Measurements from ENCODE around the gene RAP2C. TPM values are rescaled to one million over a fixed set of nuclear protein-coding genes. Genes with fewer than 3 reads are reported as not detected.
A peak's percentile ranks its signal among the peaks of the same experiment; 100 is the strongest.

Gene RAP2C
- total RNA-seq, 3 donors from 2014 or later, result 31.0 to 34.1 (median 31.6) TPM

DNA sequence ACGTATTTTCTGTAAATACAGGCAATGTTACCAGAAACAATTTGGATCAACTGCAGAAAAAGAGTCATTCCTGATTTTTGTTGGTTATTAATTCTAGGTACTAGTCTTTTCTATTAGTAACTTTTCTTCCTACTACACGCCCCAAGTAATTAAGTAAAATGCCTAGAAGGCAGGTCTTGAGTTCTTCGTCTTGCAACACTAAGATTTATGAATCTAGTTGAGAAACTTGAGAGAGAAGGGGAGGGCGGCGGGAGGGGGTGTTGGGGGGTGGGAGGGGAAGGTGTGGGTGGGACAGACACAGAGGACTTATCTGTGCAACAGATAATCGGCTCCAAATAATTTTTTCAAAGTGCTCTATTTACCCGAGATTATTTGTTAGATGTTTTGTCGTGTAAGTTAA, 3.0 kb downstream of the RAP2C start:
- DNase-seq (no peak), ATAC-seq (no peak)
- Mint-ChIP-seq H3K36me3 (ENCODE audit: insufficient read depth) (peaks cover 11% of the 10 kb centered on the region), H3K27me3 (ENCODE audit: low read depth) (no peaks in the 10 kb centered on the region), H3K4me1 (ENCODE audit: low read depth) (peaks cover 42% of the 10 kb centered on the region), H3K4me3 (peak overlapping the region; percentile 90), H3K9me3 (no peaks in the 10 kb centered on the region)

DNA sequence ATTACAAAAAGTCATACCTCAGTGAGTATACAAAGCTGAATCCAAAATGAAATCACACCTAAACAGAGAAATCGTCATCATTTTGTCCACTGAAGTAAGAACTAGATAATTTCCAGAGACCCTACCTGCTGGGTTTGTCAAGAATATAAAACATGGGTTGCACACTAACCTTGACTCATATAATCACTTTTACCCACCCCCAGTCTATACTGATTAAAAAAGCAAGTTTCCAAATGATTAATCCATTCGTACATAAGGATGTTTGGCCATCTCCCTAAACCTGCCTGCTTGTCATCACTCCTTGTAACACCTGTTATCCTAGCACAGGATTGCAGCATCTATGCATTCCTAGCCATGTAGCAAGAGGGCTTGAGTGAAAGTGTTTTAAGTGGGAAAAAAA, 4.7 kb downstream of the RAP2C start:
- H3K9me3 Mint-ChIP-seq, result no peaks in the 10 kb centered on the region
- peaks cover 11% of the 10 kb centered on the region for H3K36me3 Mint-ChIP-seq (ENCODE audit: insufficient read depth)
- DNase-seq (no peak), ATAC-seq (peak; percentile 15)
- H3K27me3 Mint-ChIP-seq (ENCODE audit: low read depth), result no peaks in the 10 kb centered on the region
- peaks cover 54% of the 10 kb centered on the region for H3K4me1 Mint-ChIP-seq (ENCODE audit: low read depth)
- H3K4me3 Mint-ChIP-seq, result peak overlapping the region; percentile 73

DNA sequence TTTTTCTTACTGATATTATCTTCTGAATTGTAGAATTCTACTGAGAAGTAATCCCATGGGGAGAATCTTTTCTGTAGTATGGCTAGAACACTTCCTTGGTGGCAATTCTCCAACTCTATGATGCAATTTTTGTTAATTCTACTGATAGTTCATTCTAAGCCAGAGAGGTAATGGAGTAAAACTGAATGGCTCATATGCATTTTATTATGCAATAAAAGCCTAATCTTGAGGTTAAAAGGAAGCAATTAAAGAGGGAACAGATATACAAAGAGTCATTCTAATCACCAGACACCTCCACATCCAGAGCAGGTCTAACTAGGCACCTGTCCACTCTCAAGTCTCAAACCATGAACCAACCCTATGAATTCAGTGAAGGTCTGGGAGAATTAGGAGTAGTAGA, 9.7 kb downstream of the RAP2C start:
- no peak for ATAC-seq
- H3K4me3 Mint-ChIP-seq, result no peak overlapping the region
- no peaks in the 10 kb centered on the region for H3K27me3 Mint-ChIP-seq (ENCODE audit: low read depth)
- H3K4me1 Mint-ChIP-seq (ENCODE audit: low read depth), result peaks cover 57% of the 10 kb centered on the region
- no peak for DNase-seq
- H3K9me3 Mint-ChIP-seq, result no peaks in the 10 kb centered on the region
- peaks cover 14% of the 10 kb centered on the region for H3K36me3 Mint-ChIP-seq (ENCODE audit: insufficient read depth)

DNA sequence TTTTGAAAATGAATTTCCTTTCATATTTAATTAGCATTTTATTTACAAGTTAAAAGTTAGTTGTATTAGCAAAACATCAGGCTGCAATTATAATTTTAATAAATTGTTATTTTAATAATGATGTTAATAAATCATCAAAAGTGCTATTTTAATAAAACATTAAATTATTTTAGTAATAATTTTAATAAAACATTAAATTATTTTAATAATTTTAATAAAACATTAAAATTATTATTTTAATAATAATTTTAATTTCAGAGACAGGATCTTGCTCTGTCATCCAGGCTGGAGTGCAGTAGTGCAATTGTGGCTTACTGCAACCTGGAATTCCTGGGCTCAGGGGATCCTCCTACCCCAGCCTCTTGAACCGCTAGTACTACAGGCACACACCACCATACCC, 10.8 kb downstream of the RAP2C start:
- no peaks in the 10 kb centered on the region for H3K9me3 Mint-ChIP-seq
- peaks cover 8% of the 10 kb centered on the region for H3K36me3 Mint-ChIP-seq (ENCODE audit: insufficient read depth)
- H3K4me1 Mint-ChIP-seq (ENCODE audit: low read depth), result peaks cover 49% of the 10 kb centered on the region
- H3K27me3 Mint-ChIP-seq (ENCODE audit: low read depth), result no peaks in the 10 kb centered on the region
- ATAC-seq, result no peak
- DNase-seq, result no peak
- no peak overlapping the region for H3K4me3 Mint-ChIP-seq

DNA sequence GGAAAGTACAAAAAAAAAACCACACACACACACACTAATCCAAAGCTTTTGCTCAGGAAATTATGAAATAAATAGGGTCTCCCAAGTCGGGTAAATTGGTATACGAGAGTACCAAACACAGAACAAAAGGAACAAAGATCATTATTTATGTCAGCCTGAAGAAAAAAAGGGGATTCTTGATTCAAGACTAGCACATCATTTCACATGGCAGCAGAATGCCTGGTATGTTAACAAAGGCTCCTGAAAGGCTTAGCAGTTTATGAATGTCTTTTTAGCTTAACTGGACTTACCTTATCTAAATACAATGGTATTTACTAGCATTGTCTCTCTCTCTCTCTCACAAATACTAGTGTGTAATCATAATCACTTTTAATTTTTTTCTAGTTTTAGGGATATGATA, 11.3 kb downstream of the RAP2C start:
- H3K36me3 Mint-ChIP-seq (ENCODE audit: insufficient read depth), result peaks cover 8% of the 10 kb centered on the region
- H3K4me3 Mint-ChIP-seq, result no peak overlapping the region
- no peaks in the 10 kb centered on the region for H3K9me3 Mint-ChIP-seq
- peaks cover 47% of the 10 kb centered on the region for H3K4me1 Mint-ChIP-seq (ENCODE audit: low read depth)
- no peak for ATAC-seq
- H3K27me3 Mint-ChIP-seq (ENCODE audit: low read depth), result no peaks in the 10 kb centered on the region
- no peak for DNase-seq

DNA sequence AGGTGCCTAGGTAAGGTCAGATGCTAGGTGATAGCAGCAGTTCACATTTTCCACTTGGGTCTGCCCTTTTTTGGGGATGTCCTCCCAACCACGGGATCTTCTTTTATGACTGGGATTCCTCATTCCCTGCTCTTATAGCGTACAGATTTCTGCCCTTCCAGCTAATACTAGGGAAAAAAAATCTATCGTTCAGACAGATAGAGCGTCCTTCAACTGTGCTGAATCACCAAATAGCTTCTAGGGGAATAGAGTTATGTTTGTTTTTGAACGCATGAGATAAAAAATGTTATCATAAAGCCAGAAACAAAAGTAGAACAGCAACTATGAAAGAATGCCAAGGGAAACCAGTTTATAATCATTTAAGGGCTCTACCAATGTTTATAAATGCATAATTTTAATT, 13.0 kb downstream of the RAP2C start:
- no peaks in the 10 kb centered on the region for H3K27me3 Mint-ChIP-seq (ENCODE audit: low read depth)
- peaks cover 3% of the 10 kb centered on the region for H3K36me3 Mint-ChIP-seq (ENCODE audit: insufficient read depth)
- H3K9me3 Mint-ChIP-seq, result no peaks in the 10 kb centered on the region
- DNase-seq, result no peak
- no peak for ATAC-seq
- peaks cover 33% of the 10 kb centered on the region for H3K4me1 Mint-ChIP-seq (ENCODE audit: low read depth)
- no peak overlapping the region for H3K4me3 Mint-ChIP-seq

DNA sequence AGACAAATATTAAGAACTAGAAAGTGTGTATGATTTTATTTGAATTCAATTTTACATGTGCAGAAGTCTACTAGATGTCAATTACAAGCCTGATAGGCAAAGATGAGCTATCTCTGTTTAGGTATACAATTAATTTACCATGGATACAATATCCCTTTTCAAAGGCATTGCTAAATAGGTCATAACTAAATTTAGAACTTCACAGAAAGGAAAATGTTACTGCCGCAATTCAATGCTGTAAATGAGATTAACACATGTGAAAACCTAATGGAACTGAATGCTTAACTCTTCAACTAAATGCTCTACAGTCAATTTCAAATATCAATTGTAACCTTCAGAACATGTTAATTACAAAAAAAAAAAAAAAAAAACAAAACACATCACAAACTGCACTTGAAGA, 14.6 kb downstream of the RAP2C start:
- Mint-ChIP-seq H3K4me3 (no peak overlapping the region), H3K27me3 (ENCODE audit: low read depth) (no peaks in the 10 kb centered on the region), H3K9me3 (no peaks in the 10 kb centered on the region), H3K4me1 (ENCODE audit: low read depth) (peaks cover 20% of the 10 kb centered on the region), H3K36me3 (ENCODE audit: insufficient read depth) (peaks cover 3% of the 10 kb centered on the region)
- ATAC-seq (no peak), DNase-seq (no peak)

DNA sequence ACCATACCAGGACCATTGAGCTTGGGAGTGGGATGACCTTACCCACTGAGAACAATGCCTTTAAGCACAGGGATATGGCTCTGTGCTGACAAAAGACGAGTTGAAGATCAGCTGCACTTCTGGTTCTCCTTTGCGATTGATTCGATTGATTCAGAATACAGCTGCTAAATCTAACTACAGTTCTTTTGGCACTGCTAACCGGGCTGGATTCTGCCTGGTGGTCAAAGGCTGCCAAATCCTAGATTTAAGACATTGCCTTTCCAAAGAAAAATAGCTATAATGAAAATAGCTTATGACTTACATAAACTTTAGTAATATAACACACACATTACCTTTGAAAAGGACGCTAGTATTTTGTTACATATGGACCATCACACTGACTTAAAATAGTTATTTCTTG, 18.3 kb downstream of the RAP2C start:
- H3K4me3 Mint-ChIP-seq, result no peak overlapping the region
- ATAC-seq (no peak), DNase-seq (no peak)
- H3K36me3 Mint-ChIP-seq (ENCODE audit: insufficient read depth), result no peaks in the 10 kb centered on the region
- peaks cover 2% of the 10 kb centered on the region for H3K4me1 Mint-ChIP-seq (ENCODE audit: low read depth)
- no peaks in the 10 kb centered on the region for H3K27me3 Mint-ChIP-seq (ENCODE audit: low read depth)
- H3K9me3 Mint-ChIP-seq, result no peaks in the 10 kb centered on the region

DNA sequence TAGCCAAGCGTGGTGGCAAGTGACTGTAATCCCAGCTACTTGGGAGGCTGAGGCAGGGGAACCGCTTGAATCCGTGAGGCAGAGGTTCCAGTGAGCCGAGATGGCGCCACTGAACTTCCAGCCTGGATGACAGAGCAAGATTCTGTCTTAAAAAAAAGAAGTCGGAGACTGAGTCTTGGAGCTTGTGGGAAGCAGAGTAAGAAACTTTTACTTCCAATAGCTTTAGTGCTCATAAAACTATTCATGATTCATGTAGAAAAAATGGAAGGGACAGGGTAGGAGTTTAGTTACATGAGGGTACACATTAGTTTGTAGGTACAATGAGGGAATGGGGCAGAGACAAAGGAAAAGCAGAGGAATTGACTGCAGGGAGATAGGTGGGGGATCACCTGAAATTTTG, 19.3 kb downstream of the RAP2C start:
- Mint-ChIP-seq H3K4me3 (no peak overlapping the region), H3K9me3 (no peaks in the 10 kb centered on the region), H3K4me1 (ENCODE audit: low read depth) (no peaks in the 10 kb centered on the region), H3K27me3 (ENCODE audit: low read depth) (no peaks in the 10 kb centered on the region), H3K36me3 (ENCODE audit: insufficient read depth) (no peaks in the 10 kb centered on the region)
- DNase-seq, result no peak
- no peak for ATAC-seq

DNA sequence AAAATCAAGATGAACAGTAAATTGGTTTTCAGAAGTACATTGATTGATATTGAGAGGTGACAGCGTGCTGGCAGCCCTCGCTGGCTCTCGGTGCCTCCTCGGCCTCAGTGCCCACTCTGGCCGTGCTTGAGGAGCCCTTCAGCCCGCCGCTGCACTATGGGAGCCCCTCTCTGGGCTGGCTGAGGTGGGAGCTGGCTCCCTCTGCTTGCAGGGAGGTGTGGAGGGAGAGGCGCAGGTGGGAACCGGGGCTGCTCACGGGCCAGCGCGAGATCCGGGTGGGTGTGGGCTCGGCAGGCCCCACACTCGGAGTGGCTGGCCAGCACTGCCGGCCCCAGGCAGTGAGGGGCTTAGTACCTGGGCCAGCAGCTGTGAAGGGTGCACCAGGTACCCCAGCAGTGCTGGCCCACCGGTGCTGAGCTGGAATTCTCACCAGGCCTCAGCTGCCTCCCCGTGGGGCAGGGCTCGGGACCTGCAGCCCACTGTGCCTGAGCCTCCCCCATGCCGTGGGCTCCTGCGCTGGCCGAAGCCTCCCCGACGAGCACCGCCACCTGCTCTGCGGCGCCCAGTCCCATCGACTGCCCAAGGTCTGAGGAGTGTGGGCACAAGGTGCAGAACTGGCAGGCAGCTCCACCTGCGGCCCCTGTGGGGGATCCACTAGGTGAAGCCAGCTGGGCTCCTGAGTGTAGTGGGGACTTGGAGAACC, 25.2 kb downstream of the RAP2C start:
- Mint-ChIP-seq H3K36me3 (ENCODE audit: insufficient read depth) (no peaks in the 10 kb centered on the region), H3K4me3 (no peak overlapping the region), H3K4me1 (ENCODE audit: low read depth) (no peaks in the 10 kb centered on the region), H3K9me3 (no peaks in the 10 kb centered on the region), H3K27me3 (ENCODE audit: low read depth) (no peaks in the 10 kb centered on the region)
- ATAC-seq (no peak), DNase-seq (no peak)

DNA sequence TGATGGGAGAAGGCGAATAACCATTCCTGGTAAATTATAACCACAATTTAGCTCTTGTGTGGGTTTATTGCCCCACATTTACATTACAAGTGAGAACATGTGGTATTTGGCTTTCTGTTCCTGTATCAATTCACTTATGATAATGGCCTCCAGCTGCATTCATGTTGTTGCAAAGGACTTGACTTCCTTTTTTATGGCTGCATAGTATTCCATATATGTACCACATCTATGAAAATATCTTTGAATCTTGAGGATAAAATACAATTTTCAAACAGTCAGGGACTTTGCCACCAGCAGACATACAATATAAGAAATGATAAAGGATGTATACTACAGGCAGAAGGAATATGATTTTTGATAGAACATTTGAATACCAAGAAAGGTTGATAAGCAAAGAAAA, 27.3 kb downstream of the RAP2C start:
- no peak for ATAC-seq
- no peaks in the 10 kb centered on the region for H3K27me3 Mint-ChIP-seq (ENCODE audit: low read depth)
- H3K9me3 Mint-ChIP-seq, result no peaks in the 10 kb centered on the region
- H3K4me3 Mint-ChIP-seq, result no peak overlapping the region
- no peaks in the 10 kb centered on the region for H3K4me1 Mint-ChIP-seq (ENCODE audit: low read depth)
- H3K36me3 Mint-ChIP-seq (ENCODE audit: insufficient read depth), result no peaks in the 10 kb centered on the region
- no peak for DNase-seq

DNA sequence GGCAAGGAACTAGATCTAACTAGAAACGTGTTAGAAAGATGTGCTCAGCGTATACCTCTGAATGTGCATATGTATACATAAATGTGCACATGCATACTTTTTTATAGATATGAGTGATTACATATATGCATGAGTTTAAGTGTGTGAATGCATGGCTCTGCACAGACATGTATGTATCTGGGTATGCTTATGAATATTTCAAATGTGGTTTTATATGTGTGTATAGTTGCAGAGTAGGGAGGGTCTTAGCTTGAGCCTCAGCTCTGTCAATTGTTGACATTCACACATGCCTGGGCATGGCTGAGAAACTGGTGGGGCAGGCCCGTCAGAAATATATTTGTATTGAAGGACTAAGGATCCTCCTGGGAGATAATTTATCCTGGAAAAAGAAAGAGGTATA, 31.1 kb downstream of the RAP2C start:
- H3K4me3 Mint-ChIP-seq, result no peak overlapping the region
- no peaks in the 10 kb centered on the region for H3K36me3 Mint-ChIP-seq (ENCODE audit: insufficient read depth)
- H3K9me3 Mint-ChIP-seq, result no peaks in the 10 kb centered on the region

DNA sequence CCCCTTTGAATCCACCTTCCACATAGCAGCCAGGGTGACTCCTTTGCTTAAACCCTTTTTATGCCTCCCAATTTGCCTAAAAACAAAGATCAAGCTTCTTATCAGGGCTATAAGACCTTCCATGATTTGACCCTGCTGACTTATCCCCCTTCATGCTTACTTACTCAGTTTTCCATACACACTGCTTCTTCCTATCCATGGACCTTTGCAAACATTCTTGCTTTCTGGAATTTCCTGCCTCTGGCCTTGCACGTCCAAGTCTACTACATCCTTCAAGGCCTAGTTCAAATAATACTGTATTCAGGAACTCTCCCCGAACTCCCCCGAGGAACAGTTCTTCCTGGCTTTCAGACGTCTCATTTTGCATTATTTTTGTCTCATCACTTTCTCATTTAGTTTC, 31.8 kb downstream of the RAP2C start:
- Mint-ChIP-seq H3K36me3 (ENCODE audit: insufficient read depth) (no peaks in the 10 kb centered on the region), H3K27me3 (ENCODE audit: low read depth) (no peaks in the 10 kb centered on the region), H3K9me3 (no peaks in the 10 kb centered on the region), H3K4me3 (no peak overlapping the region), H3K4me1 (ENCODE audit: low read depth) (no peaks in the 10 kb centered on the region)
- DNase-seq (no peak), ATAC-seq (no peak)

More for the DNA sequence above, 31.1 kb downstream of the RAP2C start:
- no peaks in the 10 kb centered on the region for H3K4me1 Mint-ChIP-seq (ENCODE audit: low read depth)
- H3K27me3 Mint-ChIP-seq (ENCODE audit: low read depth), result no peaks in the 10 kb centered on the region
- DNase-seq, result no peak
- no peak for ATAC-seq

DNA sequence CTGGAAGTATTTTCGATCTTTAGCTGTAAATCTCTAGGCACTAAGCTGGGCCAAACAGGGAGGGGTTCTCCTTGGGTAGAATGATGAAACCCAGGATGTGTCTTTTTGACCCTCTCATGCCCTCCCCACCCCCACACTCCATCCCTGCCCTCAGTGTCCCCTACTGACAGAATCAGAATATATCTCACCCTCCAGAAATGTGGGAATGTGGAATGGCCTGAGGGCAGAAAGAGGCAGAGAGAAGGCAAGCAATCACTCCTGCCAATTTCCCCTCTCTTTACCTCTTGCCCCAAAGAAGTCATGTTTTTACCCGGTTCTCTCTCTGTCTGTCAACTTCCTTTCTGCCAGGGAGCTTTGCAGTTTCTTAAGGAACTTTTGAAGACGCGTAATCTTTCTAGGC, 34.4 kb downstream of the RAP2C start:
- no peak overlapping the region for H3K4me3 Mint-ChIP-seq
- no peaks in the 10 kb centered on the region for H3K9me3 Mint-ChIP-seq
- no peaks in the 10 kb centered on the region for H3K4me1 Mint-ChIP-seq (ENCODE audit: low read depth)
- DNase-seq, result no peak
- no peaks in the 10 kb centered on the region for H3K36me3 Mint-ChIP-seq (ENCODE audit: insufficient read depth)
- no peaks in the 10 kb centered on the region for H3K27me3 Mint-ChIP-seq (ENCODE audit: low read depth)
- ATAC-seq, result no peak

DNA sequence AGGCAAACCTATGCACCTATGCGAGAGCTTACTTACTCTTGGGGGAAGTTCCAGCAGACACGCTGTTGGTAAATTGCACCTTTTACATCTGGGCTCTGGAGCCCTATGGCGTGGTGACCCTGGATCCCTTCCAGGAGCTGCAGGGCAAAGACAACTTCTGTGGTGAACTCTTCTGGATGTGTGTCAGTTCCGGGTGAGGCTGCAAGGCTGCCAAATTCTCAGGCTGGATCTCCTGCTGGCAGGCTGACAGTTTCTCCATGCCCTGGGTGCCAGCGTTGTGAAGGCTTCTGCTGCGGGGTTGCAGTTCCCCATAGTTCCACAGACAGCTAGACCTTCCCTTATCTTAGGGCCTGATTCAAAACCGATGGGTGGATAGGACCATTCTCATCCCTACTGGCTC, 37.9 kb downstream of the RAP2C start:
- Mint-ChIP-seq H3K4me3 (no peak overlapping the region), H3K9me3 (no peaks in the 10 kb centered on the region), H3K4me1 (ENCODE audit: low read depth) (no peaks in the 10 kb centered on the region), H3K36me3 (ENCODE audit: insufficient read depth) (no peaks in the 10 kb centered on the region), H3K27me3 (ENCODE audit: low read depth) (no peaks in the 10 kb centered on the region)
- ATAC-seq (no peak), DNase-seq (no peak)

DNA sequence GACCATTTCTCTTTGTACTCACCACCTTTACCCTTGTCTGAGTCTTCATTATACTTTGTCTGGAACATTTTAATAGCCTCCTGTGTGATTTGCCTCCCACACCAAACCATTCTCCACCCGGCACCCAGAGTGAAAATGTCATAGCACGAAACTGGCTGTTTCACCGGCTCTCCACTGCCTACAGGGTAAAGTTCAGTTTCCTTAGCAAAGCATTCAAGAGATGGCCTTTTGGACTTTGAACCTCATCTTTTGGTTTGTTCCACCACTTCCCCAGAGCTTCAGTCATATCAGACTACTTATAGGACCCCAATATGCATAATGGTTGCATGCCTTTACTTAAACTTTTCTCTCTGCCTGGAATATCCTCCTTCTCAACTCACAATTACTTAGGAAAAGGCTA, 38.3 kb downstream of the RAP2C start:
- ATAC-seq, result no peak

More for the DNA sequence above, 38.3 kb downstream of the RAP2C start:
- DNase-seq, result no peak
- Mint-ChIP-seq H3K27me3 (ENCODE audit: low read depth) (no peaks in the 10 kb centered on the region), H3K4me3 (no peak overlapping the region), H3K9me3 (no peaks in the 10 kb centered on the region), H3K36me3 (ENCODE audit: insufficient read depth) (no peaks in the 10 kb centered on the region), H3K4me1 (ENCODE audit: low read depth) (no peaks in the 10 kb centered on the region)

Measured in activated T-cell treated with anti-CD3 and anti-CD28 coated beads, Interleukin-2, amount 50 U/mL, for 4 hours (primary cell).